Tibial nerve (tissue), 3 donors: ENCODE measurements around the gene UBA1.

ENCODE experiments used
- POLR2A ChIP-seq, 2 donors: fragments of 450-650 bp; IDR thresholded peaks; one replicate each; pipeline ENCODE4 v1.6.1; 2017; ENCODE audit warnings: antibody characterized with exemption in 2 of 2, mild to moderate bottlenecking in 2 of 2, moderate library complexity in 2 of 2
- TF ChIP-seq, protein P1 (sequence below), 5 experiments: fragments of 200-600 bp in 3 of 5; fragments of 450-650 bp in 2 of 5; sonication (generic) in 3 of 5; IDR thresholded peaks; one replicate each; pipeline ENCODE4 v1.5.1; 2016 to 2019; ENCODE audit warnings: antibody characterized with exemption in 5 of 5, mild to moderate bottlenecking in 3 of 5, moderate library complexity in 2 of 5

DNA sequence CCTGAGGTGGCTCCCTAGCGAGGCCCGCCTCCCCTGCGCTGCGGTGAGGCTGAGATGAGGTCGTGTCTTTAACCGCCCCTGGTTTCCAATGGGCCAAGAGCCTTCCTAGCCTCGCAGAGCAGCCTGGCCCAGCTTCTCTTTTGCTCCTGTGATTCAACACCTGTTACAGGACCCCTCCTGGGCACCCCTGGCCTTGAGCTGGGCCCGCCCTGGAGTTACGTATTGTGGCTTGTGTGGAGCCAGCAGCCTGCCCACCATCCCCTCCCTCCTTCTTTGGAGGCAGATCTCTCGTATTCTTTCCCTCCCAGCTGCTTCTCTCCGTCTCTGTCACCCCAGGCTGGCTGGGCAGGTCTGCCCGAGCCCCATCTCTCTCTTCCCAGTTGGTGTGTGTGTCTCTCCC lies 19.3 kb upstream of the UBA1 start:
- TF ChIP-seq, protein P1, sequence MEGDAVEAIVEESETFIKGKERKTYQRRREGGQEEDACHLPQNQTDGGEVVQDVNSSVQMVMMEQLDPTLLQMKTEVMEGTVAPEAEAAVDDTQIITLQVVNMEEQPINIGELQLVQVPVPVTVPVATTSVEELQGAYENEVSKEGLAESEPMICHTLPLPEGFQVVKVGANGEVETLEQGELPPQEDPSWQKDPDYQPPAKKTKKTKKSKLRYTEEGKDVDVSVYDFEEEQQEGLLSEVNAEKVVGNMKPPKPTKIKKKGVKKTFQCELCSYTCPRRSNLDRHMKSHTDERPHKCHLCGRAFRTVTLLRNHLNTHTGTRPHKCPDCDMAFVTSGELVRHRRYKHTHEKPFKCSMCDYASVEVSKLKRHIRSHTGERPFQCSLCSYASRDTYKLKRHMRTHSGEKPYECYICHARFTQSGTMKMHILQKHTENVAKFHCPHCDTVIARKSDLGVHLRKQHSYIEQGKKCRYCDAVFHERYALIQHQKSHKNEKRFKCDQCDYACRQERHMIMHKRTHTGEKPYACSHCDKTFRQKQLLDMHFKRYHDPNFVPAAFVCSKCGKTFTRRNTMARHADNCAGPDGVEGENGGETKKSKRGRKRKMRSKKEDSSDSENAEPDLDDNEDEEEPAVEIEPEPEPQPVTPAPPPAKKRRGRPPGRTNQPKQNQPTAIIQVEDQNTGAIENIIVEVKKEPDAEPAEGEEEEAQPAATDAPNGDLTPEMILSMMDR (IDR thresholded peaks at IDR 0.05) = no peak
- no peak for TF ChIP-seq POLR2A (IDR thresholded peaks at IDR 0.05)
